Measurements from ENCODE around the gene ADORA2A.

ADORA2A gene

GRCh38 chr22:24409707-24410106 lies 17.7 kb upstream of the ADORA2A start:
- H3K27me3 ChIP-seq (ENCODE audit: low read length), result no peaks in the 10 kb centered on the region
- no peaks in the 10 kb centered on the region for H3K9me2 ChIP-seq (replicated peaks; ENCODE audit: insufficient read depth, low read length)
- no peak overlapping the region for H3K9ac ChIP-seq (ENCODE audit: low read length)
- no peak overlapping the region for H3K27ac ChIP-seq (ENCODE audit: low read depth, low read length)
- H3F3A ChIP-seq (ENCODE audit: insufficient read depth), result no peaks in the 10 kb centered on the region
- no peak for TF ChIP-seq EZH2phosphoT487 (conservative IDR thresholded peaks at IDR 0.05; ENCODE audit: low read length)
- TF ChIP-seq, protein P1, sequence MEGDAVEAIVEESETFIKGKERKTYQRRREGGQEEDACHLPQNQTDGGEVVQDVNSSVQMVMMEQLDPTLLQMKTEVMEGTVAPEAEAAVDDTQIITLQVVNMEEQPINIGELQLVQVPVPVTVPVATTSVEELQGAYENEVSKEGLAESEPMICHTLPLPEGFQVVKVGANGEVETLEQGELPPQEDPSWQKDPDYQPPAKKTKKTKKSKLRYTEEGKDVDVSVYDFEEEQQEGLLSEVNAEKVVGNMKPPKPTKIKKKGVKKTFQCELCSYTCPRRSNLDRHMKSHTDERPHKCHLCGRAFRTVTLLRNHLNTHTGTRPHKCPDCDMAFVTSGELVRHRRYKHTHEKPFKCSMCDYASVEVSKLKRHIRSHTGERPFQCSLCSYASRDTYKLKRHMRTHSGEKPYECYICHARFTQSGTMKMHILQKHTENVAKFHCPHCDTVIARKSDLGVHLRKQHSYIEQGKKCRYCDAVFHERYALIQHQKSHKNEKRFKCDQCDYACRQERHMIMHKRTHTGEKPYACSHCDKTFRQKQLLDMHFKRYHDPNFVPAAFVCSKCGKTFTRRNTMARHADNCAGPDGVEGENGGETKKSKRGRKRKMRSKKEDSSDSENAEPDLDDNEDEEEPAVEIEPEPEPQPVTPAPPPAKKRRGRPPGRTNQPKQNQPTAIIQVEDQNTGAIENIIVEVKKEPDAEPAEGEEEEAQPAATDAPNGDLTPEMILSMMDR (IDR thresholded peaks at IDR 0.05; ENCODE audit: insufficient read depth, low read length, poor library complexity, severe bottlenecking), result no peak
- H3K9me3 ChIP-seq (ENCODE audit: insufficient read depth, low read length), result no peaks in the 10 kb centered on the region
- H3K36me3 ChIP-seq (ENCODE audit: low read length), result no peaks in the 10 kb centered on the region
- no peaks in the 10 kb centered on the region for H4K20me1 ChIP-seq (ENCODE audit: low read depth, low read length)
- H3K4me2 ChIP-seq (ENCODE audit: low read depth, low read length, poor library complexity, severe bottlenecking), result no peak overlapping the region
- no peak overlapping the region for H3K4me3 ChIP-seq (ENCODE audit: insufficient read depth, low read length, poor library complexity, severe bottlenecking)
- H2AFZ ChIP-seq (ENCODE audit: low read depth, low read length, severe bottlenecking), result no peak overlapping the region
- H3K79me2 ChIP-seq (ENCODE audit: insufficient read depth, low read length), result no peaks in the 10 kb centered on the region

- H3F3A ChIP-seq (ENCODE audit: insufficient read depth), result no peaks in the 10 kb centered on the region
- no peak overlapping the region for H3K4me2 ChIP-seq (ENCODE audit: low read depth, low read length, poor library complexity, severe bottlenecking)
- H3K9me2 ChIP-seq (replicated peaks; ENCODE audit: insufficient read depth, low read length), result no peaks in the 10 kb centered on the region
- H3K79me2 ChIP-seq (ENCODE audit: insufficient read depth, low read length), result no peaks in the 10 kb centered on the region
- H3K36me3 ChIP-seq (ENCODE audit: low read length), result no peaks in the 10 kb centered on the region
- H2AFZ ChIP-seq (ENCODE audit: low read depth, low read length, severe bottlenecking), result no peak overlapping the region
- H3K4me3 ChIP-seq (ENCODE audit: insufficient read depth, low read length, poor library complexity, severe bottlenecking), result no peak overlapping the region
- no peak overlapping the region for H3K27ac ChIP-seq (ENCODE audit: low read depth, low read length)
- TF ChIP-seq, protein P1 (IDR thresholded peaks at IDR 0.05; ENCODE audit: insufficient read depth, low read length, poor library complexity, severe bottlenecking), result no peak
- TF ChIP-seq EZH2phosphoT487 (conservative IDR thresholded peaks at IDR 0.05; ENCODE audit: low read length), result no peak
- H4K20me1 ChIP-seq (ENCODE audit: low read depth, low read length), result no peaks in the 10 kb centered on the region
- no peaks in the 10 kb centered on the region for H3K27me3 ChIP-seq (ENCODE audit: low read length)
- H3K9ac ChIP-seq (ENCODE audit: low read length), result no peak overlapping the region
- H3K9me3 ChIP-seq (ENCODE audit: insufficient read depth, low read length), result no peaks in the 10 kb centered on the region
Observed at GRCh38 chr22:24410110-24410856, 17.1 kb upstream of the ADORA2A start.

DNA sequence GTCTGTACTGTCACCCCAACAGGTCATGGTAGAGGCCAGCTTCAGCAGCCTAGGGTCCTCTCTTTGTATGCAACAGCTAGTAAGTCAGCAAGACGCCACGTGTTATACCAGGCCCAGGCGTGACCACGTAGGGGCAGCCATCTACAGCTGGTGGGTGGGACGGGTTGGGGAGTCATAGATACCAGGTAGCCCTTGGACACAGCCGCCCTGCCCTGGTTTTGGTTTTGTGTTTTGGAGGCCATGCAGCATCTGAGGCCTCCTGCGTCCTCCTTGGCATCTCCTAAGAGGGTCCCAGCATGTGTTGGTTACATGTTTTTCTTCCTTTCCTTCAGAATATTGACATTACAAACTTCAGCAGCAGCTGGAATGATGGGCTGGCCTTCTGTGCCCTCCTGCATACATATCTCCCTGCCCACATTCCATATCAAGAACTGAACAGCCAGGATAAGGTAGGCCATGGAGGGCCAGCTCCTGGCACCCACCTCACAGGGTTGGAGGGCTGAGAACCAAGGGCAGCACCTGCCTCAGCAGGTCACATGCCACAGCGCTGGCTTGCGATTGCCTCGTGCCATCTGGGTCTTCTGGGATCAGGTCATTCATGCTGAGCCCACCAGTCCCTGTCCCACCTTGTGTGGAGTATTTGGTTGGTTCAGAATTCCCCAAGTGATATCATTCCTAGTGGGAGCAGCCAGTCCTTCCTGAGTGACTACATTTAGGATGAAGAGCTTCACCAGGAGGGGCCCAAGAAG lies 16.0 kb upstream of the ADORA2A start:
- Histone ChIP-seq H3K79me2 (ENCODE audit: insufficient read depth, low read length) (no peaks in the 10 kb centered on the region), H3K4me2 (ENCODE audit: low read depth, low read length, poor library complexity, severe bottlenecking) (no peak overlapping the region), H3K9me2 (replicated peaks; ENCODE audit: insufficient read depth, low read length) (no peaks in the 10 kb centered on the region), H3K4me3 (ENCODE audit: insufficient read depth, low read length, poor library complexity, severe bottlenecking) (no peak overlapping the region), H3F3A (ENCODE audit: insufficient read depth) (no peaks in the 10 kb centered on the region), H2AFZ (ENCODE audit: low read depth, low read length, severe bottlenecking) (no peak overlapping the region), H3K9ac (ENCODE audit: low read length) (no peak overlapping the region), H3K36me3 (ENCODE audit: low read length) (no peaks in the 10 kb centered on the region), H3K27me3 (ENCODE audit: low read length) (no peaks in the 10 kb centered on the region), H3K9me3 (ENCODE audit: insufficient read depth, low read length) (no peaks in the 10 kb centered on the region), H3K27ac (ENCODE audit: low read depth, low read length) (no peak overlapping the region), H4K20me1 (ENCODE audit: low read depth, low read length) (no peaks in the 10 kb centered on the region)
- TF ChIP-seq EZH2phosphoT487 (conservative IDR thresholded peaks at IDR 0.05; ENCODE audit: low read length), result no peak
- TF ChIP-seq, protein P1 (IDR thresholded peaks at IDR 0.05; ENCODE audit: insufficient read depth, low read length, poor library complexity, severe bottlenecking), result no peak
